ENCODE results near the gene TRIM54.

DNA sequence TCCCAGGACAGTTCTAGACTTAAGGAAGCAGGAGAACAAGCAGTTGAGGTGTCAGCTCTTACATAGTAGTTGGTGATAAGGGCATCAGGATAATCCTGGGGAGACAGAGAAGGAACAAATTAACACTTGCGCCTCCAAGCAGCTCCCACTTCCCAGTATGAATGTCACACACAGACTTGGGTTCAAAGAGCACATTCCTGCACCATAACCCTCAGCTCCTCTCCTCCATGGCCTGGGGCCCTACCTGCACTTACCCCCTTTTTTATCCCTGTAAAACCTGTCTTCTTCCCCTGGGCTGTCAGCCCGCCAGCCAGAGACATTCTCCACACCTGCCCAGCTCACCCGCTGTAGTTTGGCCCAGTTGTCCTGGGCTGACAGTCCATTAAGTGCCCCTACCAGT lies 29.9 kb downstream of the TRIM54 start:
- TF ChIP-seq, protein P1, sequence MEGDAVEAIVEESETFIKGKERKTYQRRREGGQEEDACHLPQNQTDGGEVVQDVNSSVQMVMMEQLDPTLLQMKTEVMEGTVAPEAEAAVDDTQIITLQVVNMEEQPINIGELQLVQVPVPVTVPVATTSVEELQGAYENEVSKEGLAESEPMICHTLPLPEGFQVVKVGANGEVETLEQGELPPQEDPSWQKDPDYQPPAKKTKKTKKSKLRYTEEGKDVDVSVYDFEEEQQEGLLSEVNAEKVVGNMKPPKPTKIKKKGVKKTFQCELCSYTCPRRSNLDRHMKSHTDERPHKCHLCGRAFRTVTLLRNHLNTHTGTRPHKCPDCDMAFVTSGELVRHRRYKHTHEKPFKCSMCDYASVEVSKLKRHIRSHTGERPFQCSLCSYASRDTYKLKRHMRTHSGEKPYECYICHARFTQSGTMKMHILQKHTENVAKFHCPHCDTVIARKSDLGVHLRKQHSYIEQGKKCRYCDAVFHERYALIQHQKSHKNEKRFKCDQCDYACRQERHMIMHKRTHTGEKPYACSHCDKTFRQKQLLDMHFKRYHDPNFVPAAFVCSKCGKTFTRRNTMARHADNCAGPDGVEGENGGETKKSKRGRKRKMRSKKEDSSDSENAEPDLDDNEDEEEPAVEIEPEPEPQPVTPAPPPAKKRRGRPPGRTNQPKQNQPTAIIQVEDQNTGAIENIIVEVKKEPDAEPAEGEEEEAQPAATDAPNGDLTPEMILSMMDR (IDR thresholded peaks at IDR 0.05): no peak
- no peak for TF ChIP-seq POLR2A (IDR thresholded peaks at IDR 0.05)

Measured in right lobe of liver (tissue), 4 donors.